Vagina (tissue), 2 donors: ENCODE results near the gene SOWAHA.

Source experiments
- POLR2A ChIP-seq, 2 donors: fragments of 450-650 bp; IDR thresholded peaks; one replicate each; pipeline ENCODE4 v1.6.1; 2017; ENCODE audit warnings: antibody characterized with exemption in 2 of 2, mild to moderate bottlenecking in 2 of 2, moderate library complexity in 2 of 2
- TF ChIP-seq, protein P1 (sequence below), 3 experiments: fragments of 450-650 bp in 2 of 3; fragments of 200-600 bp in 1 of 3; sonication (generic) in 1 of 3; IDR thresholded peaks; one replicate each; pipeline ENCODE4 v1.5.1; 2017 to 2019; ENCODE audit warnings: antibody characterized with exemption in 3 of 3, mild to moderate bottlenecking in 2 of 3, moderate library complexity in 2 of 3

DNA sequence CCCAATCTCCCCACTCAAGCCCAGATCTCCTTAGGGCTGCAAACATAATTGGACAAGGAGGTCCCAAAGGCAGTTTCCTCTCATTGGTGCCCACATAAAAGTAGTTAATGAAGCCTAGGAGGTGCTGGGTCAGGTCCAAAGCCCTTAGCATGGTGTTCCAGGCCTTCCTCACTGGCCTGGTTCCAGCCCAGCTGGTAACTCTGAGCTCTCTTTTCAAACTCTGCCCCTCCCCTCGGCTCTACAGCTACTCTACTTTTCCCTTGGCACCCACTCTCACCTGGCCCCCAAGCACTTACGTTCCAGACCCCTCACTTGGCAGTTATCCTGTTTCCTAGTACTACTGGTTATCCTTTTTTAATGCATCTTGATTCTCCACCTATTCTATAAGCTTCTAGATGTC is 46.0 kb upstream of the SOWAHA start:
- no peak for TF ChIP-seq POLR2A (IDR thresholded peaks at IDR 0.05)
- TF ChIP-seq, protein P1, sequence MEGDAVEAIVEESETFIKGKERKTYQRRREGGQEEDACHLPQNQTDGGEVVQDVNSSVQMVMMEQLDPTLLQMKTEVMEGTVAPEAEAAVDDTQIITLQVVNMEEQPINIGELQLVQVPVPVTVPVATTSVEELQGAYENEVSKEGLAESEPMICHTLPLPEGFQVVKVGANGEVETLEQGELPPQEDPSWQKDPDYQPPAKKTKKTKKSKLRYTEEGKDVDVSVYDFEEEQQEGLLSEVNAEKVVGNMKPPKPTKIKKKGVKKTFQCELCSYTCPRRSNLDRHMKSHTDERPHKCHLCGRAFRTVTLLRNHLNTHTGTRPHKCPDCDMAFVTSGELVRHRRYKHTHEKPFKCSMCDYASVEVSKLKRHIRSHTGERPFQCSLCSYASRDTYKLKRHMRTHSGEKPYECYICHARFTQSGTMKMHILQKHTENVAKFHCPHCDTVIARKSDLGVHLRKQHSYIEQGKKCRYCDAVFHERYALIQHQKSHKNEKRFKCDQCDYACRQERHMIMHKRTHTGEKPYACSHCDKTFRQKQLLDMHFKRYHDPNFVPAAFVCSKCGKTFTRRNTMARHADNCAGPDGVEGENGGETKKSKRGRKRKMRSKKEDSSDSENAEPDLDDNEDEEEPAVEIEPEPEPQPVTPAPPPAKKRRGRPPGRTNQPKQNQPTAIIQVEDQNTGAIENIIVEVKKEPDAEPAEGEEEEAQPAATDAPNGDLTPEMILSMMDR (IDR thresholded peaks at IDR 0.05): no peak
